Muscle layer of duodenum (tissue), 2 donors: ENCODE data around the gene CPXM1.

Source experiments
- H3K27ac ChIP-seq: one replicate; pipeline ENCODE4 v1.7.0; 2013; ENCODE audit warnings: mild to moderate bottlenecking, low read length
- H3K27me3 ChIP-seq: one replicate; pipeline ENCODE4 v1.7.0; 2013; ENCODE audit warnings: low read depth, mild to moderate bottlenecking, control low read depth, low read length
- H3K36me3 ChIP-seq, 2 donors: one replicate each; pipeline ENCODE4 v1.7.0; 2013; ENCODE audit warnings: low read length in 2 of 2, control low read depth in 1 of 2, mild to moderate bottlenecking in 1 of 2; ENCODE audit not compliant: insufficient read depth in 2 of 2, control insufficient read depth in 1 of 2
- H3K4me1 ChIP-seq, 2 donors: one replicate each; pipeline ENCODE4 v1.7.0; 2013; ENCODE audit warnings: low read length in 2 of 2, mild to moderate bottlenecking in 2 of 2, control low read depth in 1 of 2, moderate library complexity in 1 of 2; ENCODE audit not compliant: insufficient read depth in 2 of 2, control insufficient read depth in 1 of 2
- H3K4me3 ChIP-seq, 2 donors: one replicate each; pipeline ENCODE4 v1.7.0; 2013; ENCODE audit warnings: low read length in 2 of 2, low read depth in 1 of 2, mild to moderate bottlenecking in 1 of 2
- H3K9me3 ChIP-seq, 2 donors: one replicate each; pipeline ENCODE4 v1.7.0; 2013; ENCODE audit warnings: low read length in 2 of 2, control low read depth in 1 of 2, mild to moderate bottlenecking in 1 of 2; ENCODE audit not compliant: control insufficient read depth in 1 of 2
- donor health status: healthy.

The CPXM1 gene

GRCh38 chr20:2751347-2751877 lies 49.0 kb downstream of the CPXM1 start:
- Histone ChIP-seq H3K36me3 (no peaks in the 10 kb centered on the region), H3K27ac (no peak overlapping the region), H3K9me3 (no peaks in the 10 kb centered on the region), H3K4me1 (peaks cover 3 to 29% of the 10 kb centered on the region in 2 donors), H3K27me3 (peaks cover 34% of the 10 kb centered on the region), H3K4me3 (peak overlapping the region; percentile 53 to 54)

GRCh38 chr20:2750491-2751251 lies 49.8 kb downstream of the CPXM1 start:
- H3K4me3 ChIP-seq, result peak overlapping the region; percentile 53 to 54
- no peaks in the 10 kb centered on the region for H3K9me3 ChIP-seq
- no peaks in the 10 kb centered on the region for H3K36me3 ChIP-seq
- H3K27me3 ChIP-seq, result peaks cover 29% of the 10 kb centered on the region
- peaks cover 3 to 29% of the 10 kb centered on the region in 2 donors for H3K4me1 ChIP-seq
- H3K27ac ChIP-seq, result no peak overlapping the region

- peaks cover 27% of the 10 kb centered on the region for H3K27me3 ChIP-seq
- peak overlapping the region in 1 of 2 donors; percentile 54 for H3K4me3 ChIP-seq
These were observed 50.4 kb downstream of the CPXM1 start for GRCh38 chr20:2749951-2750490.

GRCh38 chr20:2749343-2749950 lies 51.0 kb downstream of the CPXM1 start:
- Histone ChIP-seq H3K27ac (no peak overlapping the region), H3K4me1 (peaks cover 3 to 29% of the 10 kb centered on the region in 2 donors), H3K4me3 (no peak overlapping the region), H3K36me3 (no peaks in the 10 kb centered on the region), H3K9me3 (no peaks in the 10 kb centered on the region), H3K27me3 (peaks cover 27% of the 10 kb centered on the region)

More at GRCh38 chr20:2749951-2750490, 50.4 kb downstream of the CPXM1 start:
- H3K27ac ChIP-seq, result no peak overlapping the region
- H3K9me3 ChIP-seq, result no peaks in the 10 kb centered on the region
- no peaks in the 10 kb centered on the region for H3K36me3 ChIP-seq
- peaks cover 3 to 29% of the 10 kb centered on the region in 2 donors for H3K4me1 ChIP-seq

- Histone ChIP-seq H3K36me3 (no peaks in the 10 kb centered on the region), H3K9me3 (no peaks in the 10 kb centered on the region), H3K4me1 (peaks cover 3 to 29% of the 10 kb centered on the region in 2 donors), H3K4me3 (no peak overlapping the region), H3K27ac (no peak overlapping the region), H3K27me3 (peaks cover 21% of the 10 kb centered on the region)
These were observed 51.7 kb downstream of the CPXM1 start for GRCh38 chr20:2748551-2749342.

- Histone ChIP-seq H3K36me3 (no peaks in the 10 kb centered on the region), H3K4me3 (no peak overlapping the region), H3K4me1 (peaks cover under 1 to 21% of the 10 kb centered on the region in 2 donors), H3K9me3 (no peaks in the 10 kb centered on the region), H3K27me3 (peaks cover 11% of the 10 kb centered on the region), H3K27ac (no peak overlapping the region)
These were observed 52.7 kb downstream of the CPXM1 start for GRCh38 chr20:2747676-2748235.

GRCh38 chr20:2746636-2747265 lies 53.7 kb downstream of the CPXM1 start:
- Histone ChIP-seq H3K4me1 (peaks cover 0 to 12% of the 10 kb centered on the region in 2 donors), H3K27ac (no peak overlapping the region), H3K4me3 (no peak overlapping the region), H3K27me3 (peaks cover 11% of the 10 kb centered on the region), H3K9me3 (no peaks in the 10 kb centered on the region), H3K36me3 (no peaks in the 10 kb centered on the region)

GRCh38 chr20:2745936-2746635 lies 54.3 kb downstream of the CPXM1 start:
- H3K36me3 ChIP-seq, result no peaks in the 10 kb centered on the region
- no peak overlapping the region for H3K4me3 ChIP-seq
- peaks cover 0 to 6% of the 10 kb centered on the region in 2 donors for H3K4me1 ChIP-seq
- no peak overlapping the region for H3K27ac ChIP-seq
- peaks cover 11% of the 10 kb centered on the region for H3K27me3 ChIP-seq
- H3K9me3 ChIP-seq, result no peaks in the 10 kb centered on the region

- Histone ChIP-seq H3K27me3 (peaks cover 8% of the 10 kb centered on the region), H3K4me1 (no peaks in the 10 kb centered on the region), H3K36me3 (no peaks in the 10 kb centered on the region), H3K9me3 (no peaks in the 10 kb centered on the region), H3K27ac (no peak overlapping the region), H3K4me3 (no peak overlapping the region)
These were observed 55.1 kb downstream of the CPXM1 start for GRCh38 chr20:2745060-2745910.
